Measurements from ENCODE around the gene OR2T11.
"Not testable (repeated sequence)": the region's sequence is repeated elsewhere in the genome, so short reads cannot be mapped to it uniquely, and the experiment has no call there.

The OR2T11 gene

GRCh38 chr1:248618119-248618518 is 16.8 kb downstream of the OR2T11 start:
- no peak for DNase-seq

GRCh38 chr1:248613742-248614141 is 21.1 kb downstream of the OR2T11 start:
- DNase-seq = no peak

- no peak for DNase-seq
Measured at GRCh38 chr1:248611883-248612414, 22.9 kb downstream of the OR2T11 start.

- DNase-seq = no peak
Measured at GRCh38 chr1:248610301-248610700, 24.6 kb downstream of the OR2T11 start.

GRCh38 chr1:248599396-248599795 is 35.5 kb downstream of the OR2T11 start:
- no peak for DNase-seq

GRCh38 chr1:248597589-248597988 is 37.3 kb downstream of the OR2T11 start, which contains the start of gene OR2T10:
TSS of gene OR2T10 (minus strand) at chr1:248597700. CDS start at chr1:248593768, 3,932 bp downstream.
- no peak for DNase-seq

GRCh38 chr1:248596615-248597014 is 38.3 kb downstream of the OR2T11 start:
- no peak for DNase-seq

- DNase-seq = no peak
Measured at GRCh38 chr1:248593226-248593625, 41.7 kb downstream of the OR2T11 start.

GRCh38 chr1:248592655-248593054 is 42.2 kb downstream of the OR2T11 start:
- no peak for DNase-seq

GRCh38 chr1:248590055-248590454 is 44.8 kb downstream of the OR2T11 start:
- no peak for DNase-seq

- DNase-seq = no peak
Measured at GRCh38 chr1:248589334-248589733, 45.6 kb downstream of the OR2T11 start.

- no peak for DNase-seq
Measured at GRCh38 chr1:248585266-248585665, 49.6 kb downstream of the OR2T11 start.

- DNase-seq = no peak
Measured at GRCh38 chr1:248576260-248576980, 58.5 kb downstream of the OR2T11 start.

- not testable (repeated sequence) for DNase-seq
Measured at GRCh38 chr1:248574657-248575056, 60.2 kb downstream of the OR2T11 start, which contains the start of gene OR2T34. TSS of gene OR2T34 (minus strand) at chr1:248574757. CDS start at chr1:248574757, 0 bp downstream.

GRCh38 chr1:248573856-248574255 is 61.0 kb downstream of the OR2T11 start:
- DNase-seq = not testable (repeated sequence)

All from GDM1 (cell line).